Thymus (tissue), 11 donors: Measurements from ENCODE around the gene PPM1H. TPM values are rescaled to one million over a fixed set of nuclear protein-coding genes. Genes with fewer than 3 reads are reported as not detected.
"Not testable (repeated sequence)": the region's sequence is repeated elsewhere in the genome, so short reads cannot be mapped to it uniquely, and the experiment has no call there.

Experiments
- DNase-seq, 9 donors: peaks; one replicate each; pipeline ENCODE4 v3.0.0-alpha.2; 2013; ENCODE audit warnings: low spot score in 9 of 9, low read depth in 6 of 9, missing footprints in 1 of 9
- H3K27ac ChIP-seq, 2 donors: one replicate each; pipeline ENCODE4 v1.5.1; 2013; ENCODE audit warnings: control low read depth in 1 of 2, low read depth in 1 of 2, low read length in 1 of 2, mild to moderate bottlenecking in 1 of 2, moderate library complexity in 1 of 2
- H3K27me3 ChIP-seq, 2 donors: one replicate each; pipeline ENCODE4 v1.5.1; 2013; ENCODE audit warnings: low read length in 1 of 2; ENCODE audit not compliant: control insufficient read depth in 2 of 2, insufficient read depth in 1 of 2
- H3K36me3 ChIP-seq, 2 donors: one replicate each; pipeline ENCODE4 v1.5.1; 2013; ENCODE audit warnings: low read length in 1 of 2, mild to moderate bottlenecking in 1 of 2, moderate library complexity in 1 of 2; ENCODE audit not compliant: control insufficient read depth in 2 of 2, insufficient read depth in 2 of 2
- H3K4me1 ChIP-seq, 2 donors: one replicate each; pipeline ENCODE4 v1.5.1; 2013; ENCODE audit warnings: low read length in 2 of 2; ENCODE audit not compliant: control insufficient read depth in 2 of 2, insufficient read depth in 2 of 2
- H3K4me3 ChIP-seq, 2 donors: one replicate each; pipeline ENCODE4 v1.5.1; 2013; ENCODE audit warnings: low read length in 2 of 2, control low read depth in 1 of 2, mild to moderate bottlenecking in 1 of 2
- H3K9me3 ChIP-seq, 2 donors: one replicate each; pipeline ENCODE4 v1.5.1; 2013; ENCODE audit warnings: low read length in 1 of 2, mild to moderate bottlenecking in 1 of 2; ENCODE audit not compliant: control insufficient read depth in 2 of 2, insufficient read depth in 1 of 2
- WGBS: extraction: QIAGEN DNeasy Blood & Tissue Kit; methylation state at CpG from one replicate; pipeline ENCODE4 v1.1.7; 2013; 5-methylcytosine and 5-hydroxymethylcytosine counted together
- polyA plus RNA-seq: library from polyadenylated mRNA; stranded (reverse); fragments of 200-250 nt; gene quantifications from one replicate; pipeline ENCODE4 v1.2.3, GENCODE V29; 2013
- total RNA-seq: library from RNA; stranded (reverse); fragments of 120-200 nt; gene quantifications from one replicate; pipeline ENCODE4 v1.2.4, GENCODE V29; 2013
- donor health status: healthy.

PPM1H gene
- total and polyA plus RNA-seq, 2 donors: 3.6 to 7.8 TPM

DNA sequence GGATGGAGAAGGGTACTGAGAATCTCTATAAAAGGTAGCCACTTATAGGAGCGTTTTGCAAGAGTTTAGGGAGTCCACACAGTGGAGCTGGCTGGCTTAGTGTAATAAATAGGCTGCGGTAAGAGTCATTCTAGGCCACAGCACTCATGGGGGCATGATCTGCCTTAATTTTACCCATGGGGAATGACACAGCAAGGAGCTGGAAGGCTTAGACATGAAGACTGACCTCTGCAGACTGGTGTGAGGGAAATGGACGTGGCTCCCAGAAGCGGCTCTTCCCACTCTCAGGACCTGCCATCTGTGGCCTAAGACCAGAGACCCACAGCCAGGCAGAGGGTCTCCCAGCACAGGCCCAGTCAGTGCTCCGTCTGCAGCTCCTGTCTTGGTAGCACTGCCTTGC, 173.3 kb downstream of the PPM1H start:
- no peak overlapping the region for H3K27ac ChIP-seq
- no peak for DNase-seq
- 94% methylated on average over 5 of the region's 5 CpGs for WGBS

DNA sequence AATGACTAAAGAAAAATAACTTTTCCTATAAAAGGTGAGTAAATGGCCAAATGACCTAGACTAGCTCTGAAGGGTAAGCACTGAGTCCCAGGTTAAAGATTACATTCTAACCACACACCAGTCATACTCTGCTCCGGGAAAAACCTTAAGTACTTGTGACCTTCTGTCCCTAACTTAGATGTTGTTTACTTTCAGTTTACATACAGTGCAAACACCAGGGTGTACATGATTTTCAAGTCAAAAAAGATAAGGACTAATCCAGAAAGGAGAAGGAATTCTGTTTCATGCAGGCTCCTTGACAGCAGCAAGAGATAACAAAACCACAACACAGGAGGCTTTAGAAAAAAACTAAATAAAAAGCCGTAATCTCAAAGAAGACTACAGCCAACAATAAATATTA, 174.2 kb downstream of the PPM1H start:
- no peak for DNase-seq
- WGBS: 55% methylated on average over 2 of the region's 2 CpGs
- H3K27ac ChIP-seq: no peak overlapping the region

More for the DNA sequence above, 173.3 kb downstream of the PPM1H start:
- no peaks in the 10 kb centered on the region for H3K9me3 ChIP-seq
- H3K27me3 ChIP-seq: no peaks in the 10 kb centered on the region
- H3K4me1 ChIP-seq: peaks cover 0 to 3% of the 10 kb centered on the region in 2 donors
- no peak overlapping the region for H3K4me3 ChIP-seq
- H3K36me3 ChIP-seq: no peaks in the 10 kb centered on the region

DNA sequence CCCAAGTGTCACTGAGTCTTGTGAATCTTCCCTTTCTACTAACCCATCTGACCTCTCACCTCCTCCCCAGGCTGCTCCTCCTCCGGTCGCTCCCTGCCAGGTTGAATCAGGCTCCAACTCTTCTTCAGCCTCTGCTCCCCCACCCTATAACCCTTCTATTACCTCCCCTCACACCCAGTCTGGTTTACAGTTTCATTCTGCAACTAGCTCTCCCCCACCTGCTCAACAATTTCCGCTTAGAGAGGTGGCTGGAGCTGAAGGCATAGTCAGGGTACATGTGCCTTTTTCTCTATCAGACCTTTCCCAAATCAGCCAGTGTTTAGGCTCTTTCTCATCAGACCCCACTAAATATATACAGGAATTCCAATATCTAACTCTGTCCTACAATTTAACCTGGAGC, 174.6 kb downstream of the PPM1H start:
- not testable (repeated sequence) for H3K36me3 ChIP-seq, H3K9me3 ChIP-seq, DNase-seq, H3K27ac ChIP-seq, H3K4me1 ChIP-seq, H3K4me3 ChIP-seq, H3K27me3 ChIP-seq
- 77% methylated on average over 3 of the region's 3 CpGs for WGBS

More for the DNA sequence above, 174.2 kb downstream of the PPM1H start:
- H3K4me1 ChIP-seq: no peaks in the 10 kb centered on the region
- H3K4me3 ChIP-seq: no peak overlapping the region
- H3K27me3 ChIP-seq: no peaks in the 10 kb centered on the region
- no peaks in the 10 kb centered on the region for H3K36me3 ChIP-seq
- H3K9me3 ChIP-seq: no peaks in the 10 kb centered on the region

DNA sequence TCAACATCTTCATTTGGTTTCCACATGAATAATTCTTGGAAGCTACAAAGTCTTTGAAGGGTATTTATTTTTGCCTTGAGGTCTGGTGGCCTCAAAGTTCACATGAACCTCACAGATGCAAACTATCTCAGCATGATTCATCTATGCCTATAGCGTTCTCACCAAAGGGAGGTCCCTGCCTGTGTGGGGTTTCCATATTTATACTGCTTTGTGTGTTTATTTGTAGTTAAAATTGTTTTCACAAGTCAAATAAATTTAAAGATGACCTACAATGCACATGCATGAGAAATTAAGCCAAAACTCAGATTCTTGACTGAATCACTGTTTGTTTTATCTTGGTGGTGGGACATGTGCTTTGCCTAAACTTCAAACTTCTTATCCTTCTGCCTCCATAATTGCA, 176.7 kb downstream of the PPM1H start:
- no peak for DNase-seq

DNA sequence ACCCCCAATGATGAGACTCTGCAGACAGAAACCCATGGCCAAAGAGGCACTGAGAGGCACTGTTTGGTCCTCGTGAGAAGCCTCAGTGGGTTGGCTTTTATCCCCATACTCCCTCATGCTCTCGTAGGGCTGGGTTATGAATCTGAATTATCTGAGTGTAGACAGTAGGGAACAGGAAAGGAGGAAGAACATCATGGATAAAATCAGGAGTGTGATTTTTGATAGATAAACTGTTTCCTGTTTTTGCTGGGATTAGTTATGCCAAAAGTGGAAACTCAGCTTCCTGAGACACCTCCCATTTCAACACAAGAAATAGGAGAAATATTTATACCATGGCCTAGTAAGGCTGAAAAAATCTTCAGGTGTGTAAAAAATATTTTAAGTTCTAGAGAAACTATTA, 177.9 kb downstream of the PPM1H start:
- Histone ChIP-seq H3K4me1 (no peaks in the 10 kb centered on the region), H3K27ac (no peak overlapping the region), H3K36me3 (no peaks in the 10 kb centered on the region), H3K9me3 (no peaks in the 10 kb centered on the region), H3K27me3 (no peaks in the 10 kb centered on the region), H3K4me3 (no peak overlapping the region)
- WGBS: 96% methylated on average over 2 of the region's 2 CpGs
- DNase-seq: no peak

More for the DNA sequence above, 176.7 kb downstream of the PPM1H start:
- Histone ChIP-seq H3K9me3 (no peaks in the 10 kb centered on the region), H3K36me3 (no peaks in the 10 kb centered on the region), H3K4me3 (no peak overlapping the region), H3K27ac (no peak overlapping the region), H3K4me1 (no peaks in the 10 kb centered on the region), H3K27me3 (no peaks in the 10 kb centered on the region)
- 97% methylated on average over 1 of the region's 1 CpG for WGBS

DNA sequence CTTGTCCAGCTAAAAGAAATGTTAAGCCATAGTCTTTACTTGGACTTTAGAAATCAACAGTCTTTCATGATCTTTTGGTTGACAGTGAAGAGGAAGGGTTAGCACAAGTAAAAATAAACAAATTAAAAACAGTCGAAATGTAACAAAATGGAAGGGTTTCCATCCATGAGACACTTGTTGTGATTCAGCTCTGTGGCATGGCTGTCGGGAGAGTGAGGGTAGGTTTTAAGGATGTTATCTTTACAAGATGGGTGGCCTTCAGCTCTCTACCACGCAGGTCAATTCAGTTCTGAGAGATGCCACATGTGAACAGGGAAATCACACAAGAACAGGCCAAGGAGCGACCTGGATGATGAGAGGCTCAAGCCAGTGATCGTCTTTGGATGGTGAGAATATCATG, 180.2 kb downstream of the PPM1H start:
- Histone ChIP-seq H3K9me3 (no peaks in the 10 kb centered on the region), H3K36me3 (no peaks in the 10 kb centered on the region), H3K27me3 (no peaks in the 10 kb centered on the region), H3K4me3 (no peak overlapping the region), H3K27ac (no peak overlapping the region), H3K4me1 (no peaks in the 10 kb centered on the region)
- no peak for DNase-seq
- 97% methylated on average over 5 of the region's 5 CpGs for WGBS

DNA sequence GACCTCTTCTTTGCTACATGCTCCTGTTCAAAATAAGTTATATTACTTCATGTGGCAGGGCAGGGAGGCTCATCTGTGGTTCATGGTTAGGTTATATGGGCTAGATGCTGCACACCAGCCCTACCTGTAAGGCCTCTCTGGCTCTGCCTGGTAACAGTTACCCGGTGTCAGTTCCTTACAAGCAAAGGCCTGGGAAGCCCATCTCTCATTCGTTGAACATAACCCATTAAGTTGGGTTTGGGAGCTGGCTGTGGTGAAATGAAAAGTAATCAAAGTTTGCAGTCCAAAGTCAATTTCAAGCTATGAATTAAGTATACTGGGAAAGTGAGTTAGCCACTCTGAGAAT, 183.2 kb downstream of the PPM1H start:
- Histone ChIP-seq H3K36me3 (no peaks in the 10 kb centered on the region), H3K9me3 (no peaks in the 10 kb centered on the region), H3K4me1 (no peaks in the 10 kb centered on the region), H3K4me3 (no peak overlapping the region), H3K27me3 (no peaks in the 10 kb centered on the region), H3K27ac (no peak overlapping the region)
- WGBS: 97% methylated on average over 2 of the region's 2 CpGs
- no peak for DNase-seq

DNA sequence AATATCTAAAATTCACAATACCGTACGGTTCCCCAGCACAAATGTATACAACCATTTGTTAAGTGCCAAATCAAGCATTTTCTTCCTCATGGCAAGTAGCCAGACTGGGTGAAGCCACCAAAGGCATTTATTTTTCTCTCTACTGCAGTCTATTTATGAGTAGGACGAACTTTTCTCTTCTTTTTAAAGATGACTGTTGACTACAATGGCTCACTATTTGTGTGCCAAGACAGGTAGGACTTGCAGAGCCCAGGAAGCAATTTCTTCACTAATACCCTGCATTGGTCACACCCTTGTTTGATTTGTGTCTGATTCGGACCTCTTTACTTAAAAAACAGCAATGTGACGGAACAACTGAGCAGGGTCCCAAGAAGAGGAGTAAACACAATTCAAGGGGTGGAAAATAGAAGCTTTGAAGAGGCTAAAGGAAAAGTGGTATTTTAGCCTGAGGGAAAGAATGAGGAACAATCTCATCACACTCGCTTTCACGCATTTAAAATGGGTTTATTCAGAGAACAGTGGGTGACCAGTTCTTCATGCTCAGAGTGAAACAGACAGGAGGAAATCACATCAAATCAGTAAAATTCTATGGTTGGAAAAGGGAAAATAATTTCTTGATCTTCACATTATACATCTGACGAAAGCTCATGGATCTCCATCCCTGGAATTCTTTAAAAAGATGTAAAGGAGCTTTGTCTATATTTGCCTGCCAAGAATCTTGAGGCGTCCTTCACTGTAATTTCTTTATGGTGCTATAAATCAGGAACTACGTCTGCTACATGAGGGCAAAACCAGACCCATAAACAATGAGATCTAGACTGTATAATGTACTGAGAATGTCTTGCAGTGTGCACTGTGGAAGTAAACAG, 183.8 kb downstream of the PPM1H start:
- Histone ChIP-seq H3K4me3 (no peak overlapping the region), H3K27ac (no peak overlapping the region), H3K27me3 (no peaks in the 10 kb centered on the region), H3K4me1 (no peaks in the 10 kb centered on the region), H3K9me3 (no peaks in the 10 kb centered on the region), H3K36me3 (no peaks in the 10 kb centered on the region)
- DNase-seq: no peak
- WGBS: 98% methylated on average over 10 of the region's 10 CpGs

DNA sequence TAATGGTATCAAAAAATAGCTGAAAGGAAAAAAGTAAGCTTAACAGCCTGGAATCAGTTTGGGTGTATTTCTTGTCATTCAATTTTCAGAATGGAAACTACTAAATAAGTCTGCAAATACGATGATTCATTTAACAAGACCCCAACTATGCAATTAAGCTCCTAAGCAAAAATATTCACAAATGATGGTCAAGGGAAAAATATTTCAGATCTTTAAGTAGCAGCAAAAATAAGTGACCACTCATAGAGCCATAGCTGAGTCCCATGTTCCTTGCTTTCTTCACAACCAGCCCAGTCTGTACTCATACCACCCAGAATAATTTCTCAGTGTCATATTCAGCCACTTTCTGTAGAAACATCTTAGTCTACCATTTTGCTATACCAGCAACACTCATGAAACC, 185.4 kb downstream of the PPM1H start:
- H3K36me3 ChIP-seq: no peaks in the 10 kb centered on the region
- no peak for DNase-seq
- no peaks in the 10 kb centered on the region for H3K27me3 ChIP-seq
- H3K27ac ChIP-seq: no peak overlapping the region
- H3K4me3 ChIP-seq: no peak overlapping the region
- no peaks in the 10 kb centered on the region for H3K9me3 ChIP-seq
- WGBS: 99% methylated on average over 1 of the region's 1 CpG
- peaks cover 0 to 7% of the 10 kb centered on the region in 2 donors for H3K4me1 ChIP-seq
